Prostate gland (tissue), 2 donors: ENCODE measurements around the gene FUBP1.

Experiments
- CTCF ChIP-seq, 4 experiments: fragments of 200-600 bp in 2 of 4; fragments of 450-650 bp in 2 of 4; sonication (generic) in 2 of 4; IDR thresholded peaks; 1 replicate in 3 of 4; 2 replicates in 1 of 4; pipeline ENCODE4 v1.5.1; 2016 to 2019; ENCODE audit warnings: antibody characterized with exemption in 4 of 4, mild to moderate bottlenecking in 2 of 4, moderate library complexity in 2 of 4
- POLR2A ChIP-seq: fragments of 450-650 bp; IDR thresholded peaks from one replicate; pipeline ENCODE4 v1.6.1; 2016; ENCODE audit warnings: antibody characterized with exemption, mild to moderate bottlenecking
- POLR2AphosphoS5 ChIP-seq: sonication (generic); formaldehyde crosslinking; IDR thresholded peaks from one replicate; pipeline ENCODE4 v1.6.1; 2017; ENCODE audit warnings: antibody characterized with exemption

GRCh38 chr1:77905603-77906002, 73.3 kb downstream of the FUBP1 start:
- TF ChIP-seq CTCF (IDR thresholded peaks at IDR 0.05) (no peak), POLR2A (no peak), POLR2AphosphoS5 (no peak)
